HEK293T (cell line): ENCODE data around the gene BOD1L2.

Source experiments
- FOXA1 ChIP-seq: fragments of 450-650 bp; IDR thresholded peaks from 2 replicates; pipeline ENCODE4 v1.6.1; 2016; ENCODE audit warnings: mild to moderate bottlenecking
- FOXK2 ChIP-seq: fragments of 450-650 bp; IDR thresholded peaks from 2 replicates; pipeline ENCODE4 v1.6.1; 2016; ENCODE audit warnings: mild to moderate bottlenecking
- FOXM1 ChIP-seq: fragments of 450-650 bp; IDR thresholded peaks from 2 replicates; pipeline ENCODE4 v1.6.1; 2017; ENCODE audit warnings: mild to moderate bottlenecking, borderline replicate concordance
- NFRKB ChIP-seq: fragments of 450-650 bp; IDR thresholded peaks from 2 replicates; pipeline ENCODE4 v1.6.1; 2016; ENCODE audit warnings: mild to moderate bottlenecking, moderate library complexity
- SP1 ChIP-seq: fragments of 450-650 bp; IDR thresholded peaks from 2 replicates; pipeline ENCODE4 v1.6.1; 2017
- SUZ12 ChIP-seq: fragments of 450-650 bp; IDR thresholded peaks from 2 replicates; pipeline ENCODE4 v1.6.1; 2016; ENCODE audit warnings: mild to moderate bottlenecking
- TF ChIP-seq, protein P1 (sequence below): fragments of 450-650 bp; IDR thresholded peaks from 2 replicates; pipeline ENCODE4 v1.6.1; 2016

DNA sequence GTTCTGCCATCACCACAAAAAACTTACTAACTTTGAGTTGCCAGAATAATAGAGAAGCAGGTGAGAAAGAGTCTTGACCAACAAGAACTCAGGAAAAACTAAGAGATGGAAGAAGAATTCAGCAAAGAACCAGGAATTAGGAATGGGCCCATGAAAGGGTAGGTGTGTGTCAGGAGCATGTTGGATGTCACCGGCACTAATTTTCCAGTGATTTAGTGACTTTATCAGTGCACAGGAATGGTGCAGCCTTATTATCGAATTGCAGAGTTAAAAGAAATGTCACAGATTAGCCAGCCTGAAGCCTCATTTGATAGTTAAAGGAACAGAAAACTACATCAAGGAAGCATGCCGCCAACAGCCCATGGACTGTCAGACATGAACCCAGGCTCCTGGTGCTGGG is 9.0 kb upstream of the BOD1L2 start:
- TF ChIP-seq FOXA1 (no peak), FOXK2 (no peak), SP1 (no peak), NFRKB (no peak), SUZ12 (no peak), FOXM1 (no peak)
- TF ChIP-seq, protein P1, sequence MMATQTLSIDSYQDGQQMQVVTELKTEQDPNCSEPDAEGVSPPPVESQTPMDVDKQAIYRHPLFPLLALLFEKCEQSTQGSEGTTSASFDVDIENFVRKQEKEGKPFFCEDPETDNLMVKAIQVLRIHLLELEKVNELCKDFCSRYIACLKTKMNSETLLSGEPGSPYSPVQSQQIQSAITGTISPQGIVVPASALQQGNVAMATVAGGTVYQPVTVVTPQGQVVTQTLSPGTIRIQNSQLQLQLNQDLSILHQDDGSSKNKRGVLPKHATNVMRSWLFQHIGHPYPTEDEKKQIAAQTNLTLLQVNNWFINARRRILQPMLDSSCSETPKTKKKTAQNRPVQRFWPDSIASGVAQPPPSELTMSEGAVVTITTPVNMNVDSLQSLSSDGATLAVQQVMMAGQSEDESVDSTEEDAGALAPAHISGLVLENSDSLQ: no peak
